ENCODE results near the gene ENTPD1. TPM values are rescaled to one million over a fixed set of nuclear protein-coding genes. Genes with fewer than 3 reads are reported as not detected.
"Not testable (repeated sequence)": the region's sequence is repeated elsewhere in the genome, so short reads cannot be mapped to it uniquely, and the experiment has no call there.

The ENTPD1 gene
- total RNA-seq, 1 donor from 2014 or later: 74.1 TPM

- DNase-seq (ENCODE audit: low spot score): peak; percentile 53
Observed at GRCh38 chr10:95864906-95865813, 109.2 kb downstream of the ENTPD1 start.

- DNase-seq (ENCODE audit: low spot score): no peak
Observed at GRCh38 chr10:95865814-95866466, 110.0 kb downstream of the ENTPD1 start.

GRCh38 chr10:95866467-95866842 is 110.5 kb downstream of the ENTPD1 start:
- DNase-seq (ENCODE audit: low spot score): no peak

- no peak for DNase-seq (ENCODE audit: low spot score)
Observed at GRCh38 chr10:95867866-95868265, 111.9 kb downstream of the ENTPD1 start.

GRCh38 chr10:95872158-95872711 is 116.3 kb downstream of the ENTPD1 start:
- no peak for DNase-seq (ENCODE audit: low spot score)

GRCh38 chr10:95873139-95873538 is 117.2 kb downstream of the ENTPD1 start:
- no peak for DNase-seq (ENCODE audit: low spot score)

GRCh38 chr10:95873651-95874050 is 117.7 kb downstream of the ENTPD1 start:
- no peak for DNase-seq (ENCODE audit: low spot score)

- not testable (repeated sequence) for DNase-seq (ENCODE audit: low spot score)
Observed at GRCh38 chr10:95874783-95875182, 118.8 kb downstream of the ENTPD1 start.

- DNase-seq (ENCODE audit: low spot score): no peak
Observed at GRCh38 chr10:95876756-95877155, 120.8 kb downstream of the ENTPD1 start.

- DNase-seq (ENCODE audit: low spot score): no peak
Observed at GRCh38 chr10:95877881-95878280, 121.9 kb downstream of the ENTPD1 start.

- no peak for DNase-seq (ENCODE audit: low spot score)
Observed at GRCh38 chr10:95880704-95881103, 124.7 kb downstream of the ENTPD1 start.

GRCh38 chr10:95881316-95881715 is 125.4 kb downstream of the ENTPD1 start:
- no peak for DNase-seq (ENCODE audit: low spot score)

- no peak for DNase-seq (ENCODE audit: low spot score)
Observed at GRCh38 chr10:95889830-95890229, 133.9 kb downstream of the ENTPD1 start.

- DNase-seq (ENCODE audit: low spot score): no peak
Observed at GRCh38 chr10:95896071-95896850, 140.3 kb downstream of the ENTPD1 start.

- not testable (repeated sequence) for DNase-seq (ENCODE audit: low spot score)
Observed at GRCh38 chr10:95905897-95906580, 150.1 kb downstream of the ENTPD1 start.

GRCh38 chr10:95906677-95907455 is 150.9 kb downstream of the ENTPD1 start:
- DNase-seq (ENCODE audit: low spot score): peak; percentile 59

GRCh38 chr10:95907456-95908253 is 151.7 kb downstream of the ENTPD1 start, which contains the start of gene CC2D2B:
Gene CC2D2B, plus strand, starts transcription at chr10:95907975. Its CDS starts 3,349 bp downstream, at chr10:95911324.
- peak; percentile 84 for DNase-seq (ENCODE audit: low spot score)

- DNase-seq (ENCODE audit: low spot score): no peak
Observed at GRCh38 chr10:95908450-95908849, 152.5 kb downstream of the ENTPD1 start.

- no peak for DNase-seq (ENCODE audit: low spot score)
Observed at GRCh38 chr10:95909561-95909960, 153.6 kb downstream of the ENTPD1 start.

GRCh38 chr10:95916039-95916438 is 160.1 kb downstream of the ENTPD1 start:
- DNase-seq (ENCODE audit: low spot score): not testable (repeated sequence)
